HCT116 (cell line): ENCODE results near the gene CCDC24. TPM values are rescaled to one million over a fixed set of nuclear protein-coding genes. Genes with fewer than 3 reads are reported as not detected.
A peak's percentile ranks its signal among the peaks of the same experiment; 100 is the strongest.

Experiments
- ATAC-seq: fragments of 200-7000 bp; cut with Tn5 transposase; 2 replicates; pipeline ENCODE4 v1.9.1; 2020; ENCODE audit warnings: mild to moderate bottlenecking, moderate library complexity
- BruUV-seq: library from RNA; stranded (reverse); fragments of 400-500 nt; replicated peaks from 2 replicates; lab custom pipeline; 2021; lab: Mats Ljungman, UMichigan
- CTCF ChIA-PET: fragments of 300-600 bp; sonication (Branson Sonifier 250); formaldehyde crosslinking; loops from one replicate; lab custom pipeline; 2021; ENCODE audit warnings: antibody characterized with exemption; lab: Charles Lee
- POLR2A ChIA-PET: fragments of 300-600, 350-600 bp; sonication (Branson Sonifier 250); formaldehyde crosslinking; loops from one replicate; lab custom pipeline; 2021; ENCODE audit warnings: antibody characterized with exemption; lab: Charles Lee
- RAD21 ChIA-PET, 2 experiments: fragments of 300-600 bp; sonication (Branson Sonifier 250); formaldehyde crosslinking; loops; one replicate each; lab custom pipeline; 2023; ENCODE audit warnings: low total read pairs in 2 of 2; ENCODE audit not compliant: uncharacterized antibody in 2 of 2, unreplicated experiment in 2 of 2, low non-redundant PET in 1 of 2; lab: Charles Lee
- DNase-seq: peaks from one replicate; pipeline ENCODE4 v3.0.0-alpha.2; 2010; ENCODE audit warnings: low read depth, low spot score
- H2AFZ ChIP-seq: fragments of 200-600 bp; shearing (Covaris generic), sonication (generic); 2 replicates; pipeline ENCODE4 v1.6.1; 2017; ENCODE audit warnings: low read depth, mixed run types, mixed read lengths, antibody characterized with exemption, low read length; ENCODE audit not compliant: poor library complexity, severe bottlenecking
- H3K27ac ChIP-seq: 2 replicates; pipeline ENCODE4 v1.5.1; 2012; ENCODE audit warnings: low read depth, low read length
- H3K27me3 ChIP-seq: fragments of 200-600 bp; sonication (generic); 2 replicates; pipeline ENCODE4 v1.6.1; 2016; ENCODE audit warnings: mixed run types, low read length, mixed read lengths; ENCODE audit not compliant: insufficient read depth
- H3K36me3 ChIP-seq, 2 experiments: fragments of 200-500 bp in 1 of 2; fragments of 200-600 bp in 1 of 2; sonication (Bioruptor generic) in 1 of 2; sonication (generic) in 1 of 2; 2 replicates each; pipeline versions ENCODE4 v1.5.1 to v1.6.1; 2014 to 2016; ENCODE audit warnings: low read length in 2 of 2, inconsistent platforms in 1 of 2, mixed read lengths in 1 of 2, mixed run types in 1 of 2; ENCODE audit not compliant: insufficient read depth in 2 of 2, control insufficient read depth in 1 of 2
- H3K4me1 ChIP-seq, 2 experiments: fragments of 200-600 bp in 1 of 2; sonication (generic) in 1 of 2; 2 replicates each; pipeline versions ENCODE4 v1.5.1 to v1.6.1; 2012 to 2017; ENCODE audit warnings: low read length in 2 of 2, inconsistent platforms in 1 of 2, mild to moderate bottlenecking in 1 of 2, mixed read lengths in 1 of 2, mixed run types in 1 of 2, moderate library complexity in 1 of 2; ENCODE audit not compliant: insufficient read depth in 2 of 2, control insufficient read depth in 1 of 2
- H3K4me2 ChIP-seq: fragments of 200-600 bp; sonication (generic); 2 replicates; pipeline ENCODE4 v1.6.1; 2017; ENCODE audit warnings: mixed run types, low read length, mixed read lengths
- H3K4me3 ChIP-seq, 2 experiments: fragments of 200-600 bp in 1 of 2; sonication (generic) in 1 of 2; replicated peaks in 1 of 2; 2 replicates each; pipeline ENCODE4 v1.5.1; 2011 to 2016; ENCODE audit warnings: low read length in 2 of 2, control low read depth in 1 of 2, low read depth in 1 of 2, mild to moderate bottlenecking in 1 of 2, mixed read lengths in 1 of 2, mixed run types in 1 of 2
- H3K79me2 ChIP-seq: fragments of 200-600 bp; sonication (generic); 2 replicates; pipeline ENCODE4 v1.6.1; 2017; ENCODE audit warnings: mild to moderate bottlenecking, mixed run types, low read length, moderate library complexity, mixed read lengths; ENCODE audit not compliant: insufficient read depth
- H3K9ac ChIP-seq: fragments of 200-600 bp; sonication (generic); 2 replicates; pipeline ENCODE4 v1.6.1; 2016; ENCODE audit warnings: low read length, mixed read lengths
- H3K9me2 ChIP-seq: fragments of 200-600 bp; sonication (generic), shearing (Covaris generic); 2 replicates; pipeline ENCODE4 v1.6.1; 2017; ENCODE audit warnings: mixed run types, mild to moderate bottlenecking, moderate library complexity; ENCODE audit not compliant: insufficient read depth
- H3K9me3 ChIP-seq, 2 experiments: fragments of 200-500 bp in 1 of 2; fragments of 200-600 bp in 1 of 2; sonication (Bioruptor generic) in 1 of 2; sonication (generic) in 1 of 2; 2 replicates each; pipeline ENCODE4 v1.6.1; 2014 to 2017; ENCODE audit warnings: low read length in 2 of 2, mixed read lengths in 2 of 2, inconsistent platforms in 1 of 2, low read depth in 1 of 2, mild to moderate bottlenecking in 1 of 2, mixed run types in 1 of 2, moderate library complexity in 1 of 2; ENCODE audit not compliant: control insufficient read depth in 1 of 2, insufficient read depth in 1 of 2
- H4K20me1 ChIP-seq: fragments of 200-600 bp; sonication (generic), shearing (Covaris generic); 2 replicates; pipeline ENCODE4 v1.6.1; 2017; ENCODE audit warnings: mixed run types, mild to moderate bottlenecking, moderate library complexity; ENCODE audit not compliant: insufficient read depth
- CEBPB ChIP-seq: IDR thresholded peaks from 2 replicates; pipeline ENCODE4 v1.6.1; 2012; ENCODE audit warnings: low read depth
- POLR2AphosphoS5 ChIP-seq: IDR thresholded peaks from 2 replicates; pipeline ENCODE4 v1.6.1; 2011; ENCODE audit warnings: mild to moderate bottlenecking, low read depth, low read length, moderate library complexity
- SP1 ChIP-seq: IDR thresholded peaks from 2 replicates; pipeline ENCODE4 v1.6.1; 2012; ENCODE audit warnings: low read depth
- ZFX ChIP-seq: fragments of 450-650 bp; IDR thresholded peaks from 2 replicates; pipeline ENCODE4 v1.6.1; 2017
- ZNF274 ChIP-seq: fragments of 200-500 bp; sonication (Bioruptor generic); IDR thresholded peaks from 2 replicates; pipeline ENCODE4 v1.6.1; 2014; ENCODE audit warnings: mild to moderate bottlenecking, low read depth, low read length, inconsistent platforms
- intact Hi-C: fragments of 100-400 bp; cut with micrococcal nuclease; formaldehyde crosslinking; loops from 2 replicates; pipeline ENCODE4 v1.10.0; 2022
- total RNA-seq: library from RNA; stranded (reverse); gene quantifications from one replicate; pipeline ENCODE4 v1.2.1, GENCODE V29; 2021; ENCODE audit not compliant: unreplicated experiment
- TF ChIP-seq, protein P1 (sequence below): IDR thresholded peaks from 2 replicates; pipeline ENCODE4 v1.6.1; 2012; ENCODE audit warnings: low read depth
- TF ChIP-seq, protein P2 (sequence below): IDR thresholded peaks from 2 replicates; pipeline ENCODE4 v1.6.1; 2012

CCDC24 gene
- total RNA-seq, 1 experiment from 2014 or later: 23.3 TPM

DNA sequence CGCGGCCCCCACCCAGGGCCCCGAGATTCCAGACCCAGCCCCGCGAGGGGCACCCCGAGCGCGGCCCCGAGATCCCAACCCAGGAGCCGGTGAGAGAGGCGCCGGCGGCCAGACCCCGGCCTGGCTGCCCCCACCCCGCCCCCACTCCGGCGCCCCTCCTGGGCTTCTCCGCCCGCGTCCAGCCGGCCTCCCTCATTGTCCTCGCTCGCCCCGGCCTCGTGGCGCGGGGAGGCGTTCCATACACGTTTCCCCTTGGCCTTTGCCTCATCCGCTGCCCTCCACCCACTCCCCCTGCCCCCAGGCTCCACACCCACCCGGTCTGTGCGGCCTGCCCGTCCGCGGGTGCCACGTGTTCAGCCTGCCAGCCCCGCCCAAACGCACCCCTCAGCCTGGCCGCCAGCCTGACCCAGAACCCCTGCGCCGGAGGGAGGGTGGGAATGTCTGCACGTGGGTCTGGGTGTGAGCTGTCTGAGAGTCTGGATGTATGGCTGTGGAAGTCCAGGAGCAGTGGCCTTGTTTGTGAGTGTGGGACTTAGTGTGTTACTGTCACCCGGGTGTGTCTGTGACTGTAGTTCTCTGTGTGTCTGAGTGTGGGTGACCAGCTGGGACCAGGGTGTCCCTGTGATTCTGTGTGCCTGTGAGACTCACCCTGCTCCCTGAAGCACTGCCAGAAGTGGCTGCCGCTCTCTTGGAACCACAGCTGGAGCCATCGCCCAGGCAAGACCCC lies 11.7 kb upstream of the CCDC24 start:
- intact Hi-C loops: no loop called here
- ChIA-PET CTCF (interaction anchor here (1.6 kb wide), 1 partner anchor 216 kb away, joined by 3 read pairs; no protein-coding TSS in a partner anchor), RAD21 (no interaction called here), POLR2A (no interaction called here)
- Histone ChIP-seq H3K4me3 (peak overlapping the region; percentile 62 to 81), H3K27me3 (no peaks in the 10 kb centered on the region), H2AFZ (no peak overlapping the region), H3K79me2 (peaks cover 80% of the 10 kb centered on the region), H4K20me1 (no peaks in the 10 kb centered on the region), H3K36me3 (peaks cover 6 to 43% of the 10 kb centered on the region in 2 experiments; a peak in 3 of 4 replicates), H3K27ac (peak overlapping the region; percentile 81), H3K9ac (peak overlapping the region; percentile 85), H3K9me3 (no peaks in the 10 kb centered on the region), H3K4me1 (peaks cover 14 to 45% of the 10 kb centered on the region in 2 experiments; a peak in 3 of 4 replicates), H3K9me2 (no peaks in the 10 kb centered on the region), H3K4me2 (peak overlapping the region; percentile 87)
- DNase-seq (no peak), ATAC-seq (peak; percentile 32)
- TF ChIP-seq CEBPB: no peak
- TF ChIP-seq SP1: no peak
- TF ChIP-seq, protein P1, sequence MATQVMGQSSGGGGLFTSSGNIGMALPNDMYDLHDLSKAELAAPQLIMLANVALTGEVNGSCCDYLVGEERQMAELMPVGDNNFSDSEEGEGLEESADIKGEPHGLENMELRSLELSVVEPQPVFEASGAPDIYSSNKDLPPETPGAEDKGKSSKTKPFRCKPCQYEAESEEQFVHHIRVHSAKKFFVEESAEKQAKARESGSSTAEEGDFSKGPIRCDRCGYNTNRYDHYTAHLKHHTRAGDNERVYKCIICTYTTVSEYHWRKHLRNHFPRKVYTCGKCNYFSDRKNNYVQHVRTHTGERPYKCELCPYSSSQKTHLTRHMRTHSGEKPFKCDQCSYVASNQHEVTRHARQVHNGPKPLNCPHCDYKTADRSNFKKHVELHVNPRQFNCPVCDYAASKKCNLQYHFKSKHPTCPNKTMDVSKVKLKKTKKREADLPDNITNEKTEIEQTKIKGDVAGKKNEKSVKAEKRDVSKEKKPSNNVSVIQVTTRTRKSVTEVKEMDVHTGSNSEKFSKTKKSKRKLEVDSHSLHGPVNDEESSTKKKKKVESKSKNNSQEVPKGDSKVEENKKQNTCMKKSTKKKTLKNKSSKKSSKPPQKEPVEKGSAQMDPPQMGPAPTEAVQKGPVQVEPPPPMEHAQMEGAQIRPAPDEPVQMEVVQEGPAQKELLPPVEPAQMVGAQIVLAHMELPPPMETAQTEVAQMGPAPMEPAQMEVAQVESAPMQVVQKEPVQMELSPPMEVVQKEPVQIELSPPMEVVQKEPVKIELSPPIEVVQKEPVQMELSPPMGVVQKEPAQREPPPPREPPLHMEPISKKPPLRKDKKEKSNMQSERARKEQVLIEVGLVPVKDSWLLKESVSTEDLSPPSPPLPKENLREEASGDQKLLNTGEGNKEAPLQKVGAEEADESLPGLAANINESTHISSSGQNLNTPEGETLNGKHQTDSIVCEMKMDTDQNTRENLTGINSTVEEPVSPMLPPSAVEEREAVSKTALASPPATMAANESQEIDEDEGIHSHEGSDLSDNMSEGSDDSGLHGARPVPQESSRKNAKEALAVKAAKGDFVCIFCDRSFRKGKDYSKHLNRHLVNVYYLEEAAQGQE: no peak
- TF ChIP-seq, protein P2, sequence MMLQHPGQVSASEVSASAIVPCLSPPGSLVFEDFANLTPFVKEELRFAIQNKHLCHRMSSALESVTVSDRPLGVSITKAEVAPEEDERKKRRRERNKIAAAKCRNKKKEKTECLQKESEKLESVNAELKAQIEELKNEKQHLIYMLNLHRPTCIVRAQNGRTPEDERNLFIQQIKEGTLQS: no peak
- peak; percentile 26; the same call in 1 of the 2 replicates for TF ChIP-seq POLR2AphosphoS5
- TF ChIP-seq ZNF274: no peak
- TF ChIP-seq ZFX: peak; percentile 68
- TSS peak; percentile 13 for BruUV-seq
